PC-3 (cell line): Measurements from ENCODE around the gene LHFPL5.

Experiments
- CTCF ChIP-seq: fragments of 300-600 bp; sonication (generic); conservative IDR thresholded peaks from 2 replicates; pipeline ENCODE4 v1.5.1; 2017; ENCODE audit warnings: antibody characterized with exemption, low read depth, mild to moderate bottlenecking, low read length
- EZH2 ChIP-seq: fragments of 300-600 bp; sonication (generic); IDR thresholded peaks from one replicate; pipeline ENCODE4 v1.6.1; 2017; ENCODE audit warnings: antibody characterized with exemption, mild to moderate bottlenecking, low read length; ENCODE audit not compliant: unreplicated experiment
- EZH2phosphoT487 ChIP-seq: fragments of 300-600 bp; sonication (generic); IDR thresholded peaks from 2 replicates; pipeline ENCODE4 v1.6.1; 2018; ENCODE audit warnings: mild to moderate bottlenecking, antibody characterized with exemption, low read length, borderline replicate concordance

- TF ChIP-seq CTCF: no peak
- no peak for TF ChIP-seq EZH2phosphoT487
- TF ChIP-seq EZH2: no peak
Measured at GRCh38 chr6:35842381-35842780, 37.2 kb downstream of the LHFPL5 start.
